Astrocyte of the spinal cord (primary cell): ENCODE data around the gene EPS8.

ENCODE experiments used
- DNase-seq: peaks from one replicate; pipeline ENCODE4 v3.0.0; 2011; ENCODE audit warnings: low read depth, low spot score
- H3K4me3 ChIP-seq: 2 replicates; pipeline ENCODE4 v1.5.1; 2011; ENCODE audit warnings: low read depth, mild to moderate bottlenecking, low read length, moderate library complexity
- CTCF ChIP-seq: IDR thresholded peaks from 2 replicates; pipeline ENCODE4 v1.5.1; 2012; ENCODE audit warnings: low read depth, mild to moderate bottlenecking, low read length, inconsistent platforms
- in situ Hi-C: cut with HindIII; loops from 2 replicates; pipeline ENCODE4 v1.10.0; 2017; ENCODE audit warnings: low sequenced_read_pairs

The EPS8 gene

GRCh38 chr12:15669256-15669948 lies 119.8 kb downstream of the EPS8 start:
- no peak for TF ChIP-seq CTCF
- no peak for DNase-seq
- no peak overlapping the region for H3K4me3 ChIP-seq
- in situ Hi-C loops, result no loop called here

GRCh38 chr12:15664491-15664890 lies 124.7 kb downstream of the EPS8 start:
- peak; percentile 63 for DNase-seq
- in situ Hi-C loops, result no loop called here
- no peak overlapping the region for H3K4me3 ChIP-seq
- TF ChIP-seq CTCF, result no peak

GRCh38 chr12:15662983-15663659 lies 126.1 kb downstream of the EPS8 start:
- in situ Hi-C loops, result no loop called here
- no peak for TF ChIP-seq CTCF
- no peak overlapping the region for H3K4me3 ChIP-seq
- DNase-seq, result no peak

- no peak overlapping the region for H3K4me3 ChIP-seq
- in situ Hi-C loops, result no loop called here
- DNase-seq, result peak; percentile 91
- no peak for TF ChIP-seq CTCF
Observed at GRCh38 chr12:15662303-15662980, 126.7 kb downstream of the EPS8 start.

- in situ Hi-C loops, result no loop called here
- no peak for DNase-seq
- H3K4me3 ChIP-seq, result no peak overlapping the region
- TF ChIP-seq CTCF, result no peak
Observed at GRCh38 chr12:15651371-15651770, 137.8 kb downstream of the EPS8 start.

GRCh38 chr12:15650399-15651128 lies 138.6 kb downstream of the EPS8 start:
- H3K4me3 ChIP-seq, result no peak overlapping the region
- in situ Hi-C loops, result no loop called here
- TF ChIP-seq CTCF, result no peak
- DNase-seq, result no peak
